GM18511 (cell line): ENCODE results near the gene MBD2.

ENCODE experiments used
- ATAC-seq: cut with Tn5 transposase; IDR thresholded peaks from one replicate; pipeline ENCODE4 v1.9.1; 2021; ENCODE audit warnings: mild to moderate bottlenecking, moderate library complexity; ENCODE audit not compliant: unreplicated experiment

MBD2 gene

GRCh38 chr18:54116541-54117257, 107.8 kb downstream of the MBD2 start:
- no peak for ATAC-seq

GRCh38 chr18:54112356-54112755, 112.1 kb downstream of the MBD2 start:
- no peak for ATAC-seq

GRCh38 chr18:54109131-54109683, 115.3 kb downstream of the MBD2 start:
- no peak for ATAC-seq

- ATAC-seq = no peak
Observed at GRCh38 chr18:54102123-54102522, 122.3 kb downstream of the MBD2 start.
